ENCODE measurements around the gene TMEM106B.

Gene TMEM106B

DNA sequence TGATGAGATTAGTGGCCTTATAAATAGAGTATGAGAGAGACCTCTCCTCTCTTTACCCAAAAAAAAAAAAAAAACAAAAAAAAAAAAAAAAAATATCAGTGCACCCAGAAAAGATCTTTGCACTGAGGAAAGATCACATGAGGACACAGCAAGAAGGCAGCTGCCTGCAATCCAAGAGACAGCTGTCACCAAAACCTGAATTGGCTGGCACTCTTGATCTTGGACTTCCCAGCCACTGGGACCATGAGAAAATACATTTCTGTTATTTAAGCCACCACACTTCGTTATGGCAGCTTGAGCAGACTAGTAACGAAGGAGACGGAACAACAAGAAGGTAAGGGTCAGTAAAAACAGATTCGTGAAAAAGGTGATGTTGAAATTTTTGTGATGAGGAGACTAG lies 47.0 kb downstream of the TMEM106B start:
- no peak for TF ChIP-seq SPI1 (IDR thresholded peaks at IDR 0.05; ENCODE audit: borderline replicate concordance, low read depth)
- TF ChIP-seq, protein P1, sequence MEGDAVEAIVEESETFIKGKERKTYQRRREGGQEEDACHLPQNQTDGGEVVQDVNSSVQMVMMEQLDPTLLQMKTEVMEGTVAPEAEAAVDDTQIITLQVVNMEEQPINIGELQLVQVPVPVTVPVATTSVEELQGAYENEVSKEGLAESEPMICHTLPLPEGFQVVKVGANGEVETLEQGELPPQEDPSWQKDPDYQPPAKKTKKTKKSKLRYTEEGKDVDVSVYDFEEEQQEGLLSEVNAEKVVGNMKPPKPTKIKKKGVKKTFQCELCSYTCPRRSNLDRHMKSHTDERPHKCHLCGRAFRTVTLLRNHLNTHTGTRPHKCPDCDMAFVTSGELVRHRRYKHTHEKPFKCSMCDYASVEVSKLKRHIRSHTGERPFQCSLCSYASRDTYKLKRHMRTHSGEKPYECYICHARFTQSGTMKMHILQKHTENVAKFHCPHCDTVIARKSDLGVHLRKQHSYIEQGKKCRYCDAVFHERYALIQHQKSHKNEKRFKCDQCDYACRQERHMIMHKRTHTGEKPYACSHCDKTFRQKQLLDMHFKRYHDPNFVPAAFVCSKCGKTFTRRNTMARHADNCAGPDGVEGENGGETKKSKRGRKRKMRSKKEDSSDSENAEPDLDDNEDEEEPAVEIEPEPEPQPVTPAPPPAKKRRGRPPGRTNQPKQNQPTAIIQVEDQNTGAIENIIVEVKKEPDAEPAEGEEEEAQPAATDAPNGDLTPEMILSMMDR (IDR thresholded peaks at IDR 0.05; ENCODE audit: insufficient read depth, low read length): no peak
- no peak for TF ChIP-seq GABPA (IDR thresholded peaks at IDR 0.05; ENCODE audit: low read depth)
- no peak for TF ChIP-seq POLR2AphosphoS5 (IDR thresholded peaks at IDR 0.05; ENCODE audit: low read depth)
- TF ChIP-seq, protein P2, sequence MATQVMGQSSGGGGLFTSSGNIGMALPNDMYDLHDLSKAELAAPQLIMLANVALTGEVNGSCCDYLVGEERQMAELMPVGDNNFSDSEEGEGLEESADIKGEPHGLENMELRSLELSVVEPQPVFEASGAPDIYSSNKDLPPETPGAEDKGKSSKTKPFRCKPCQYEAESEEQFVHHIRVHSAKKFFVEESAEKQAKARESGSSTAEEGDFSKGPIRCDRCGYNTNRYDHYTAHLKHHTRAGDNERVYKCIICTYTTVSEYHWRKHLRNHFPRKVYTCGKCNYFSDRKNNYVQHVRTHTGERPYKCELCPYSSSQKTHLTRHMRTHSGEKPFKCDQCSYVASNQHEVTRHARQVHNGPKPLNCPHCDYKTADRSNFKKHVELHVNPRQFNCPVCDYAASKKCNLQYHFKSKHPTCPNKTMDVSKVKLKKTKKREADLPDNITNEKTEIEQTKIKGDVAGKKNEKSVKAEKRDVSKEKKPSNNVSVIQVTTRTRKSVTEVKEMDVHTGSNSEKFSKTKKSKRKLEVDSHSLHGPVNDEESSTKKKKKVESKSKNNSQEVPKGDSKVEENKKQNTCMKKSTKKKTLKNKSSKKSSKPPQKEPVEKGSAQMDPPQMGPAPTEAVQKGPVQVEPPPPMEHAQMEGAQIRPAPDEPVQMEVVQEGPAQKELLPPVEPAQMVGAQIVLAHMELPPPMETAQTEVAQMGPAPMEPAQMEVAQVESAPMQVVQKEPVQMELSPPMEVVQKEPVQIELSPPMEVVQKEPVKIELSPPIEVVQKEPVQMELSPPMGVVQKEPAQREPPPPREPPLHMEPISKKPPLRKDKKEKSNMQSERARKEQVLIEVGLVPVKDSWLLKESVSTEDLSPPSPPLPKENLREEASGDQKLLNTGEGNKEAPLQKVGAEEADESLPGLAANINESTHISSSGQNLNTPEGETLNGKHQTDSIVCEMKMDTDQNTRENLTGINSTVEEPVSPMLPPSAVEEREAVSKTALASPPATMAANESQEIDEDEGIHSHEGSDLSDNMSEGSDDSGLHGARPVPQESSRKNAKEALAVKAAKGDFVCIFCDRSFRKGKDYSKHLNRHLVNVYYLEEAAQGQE (IDR thresholded peaks at IDR 0.05; ENCODE audit: insufficient replicate concordance, low read depth): no peak
- Histone ChIP-seq H3K4me3 (replicated peaks; ENCODE audit: insufficient read depth, low read length) (no peak overlapping the region), H3K27me3 (ENCODE audit: insufficient read depth, poor library complexity, severe bottlenecking) (no peaks in the 10 kb centered on the region), H3K27ac (replicated peaks) (no peak overlapping the region)
- no peak for DNase-seq (ENCODE audit: low read depth in 1 of 2, low spot score in 1 of 2)

DNA sequence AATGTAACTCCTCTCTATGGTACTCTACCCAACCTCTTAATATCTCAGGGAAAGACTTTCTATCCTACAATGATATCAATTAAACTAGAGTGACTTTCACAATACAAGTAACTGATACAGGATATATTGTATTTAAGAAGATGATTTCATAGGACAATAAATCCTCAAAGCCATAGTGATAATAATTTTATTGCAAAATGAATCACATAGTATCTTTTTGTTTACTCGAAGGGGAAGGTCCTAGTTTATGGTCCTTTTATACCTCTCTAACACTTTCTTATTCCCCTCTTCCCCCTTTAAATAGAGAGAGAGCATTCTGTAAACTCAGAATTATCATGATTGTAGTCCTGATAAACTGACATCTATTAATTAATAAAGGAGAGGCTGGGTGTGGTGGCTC lies 56.4 kb downstream of the TMEM106B start:
- H3K4me3 ChIP-seq (replicated peaks; ENCODE audit: insufficient read depth, low read length): no peak overlapping the region
- DNase-seq (ENCODE audit: low read depth in 1 of 2, low spot score in 1 of 2): no peak

DNA sequence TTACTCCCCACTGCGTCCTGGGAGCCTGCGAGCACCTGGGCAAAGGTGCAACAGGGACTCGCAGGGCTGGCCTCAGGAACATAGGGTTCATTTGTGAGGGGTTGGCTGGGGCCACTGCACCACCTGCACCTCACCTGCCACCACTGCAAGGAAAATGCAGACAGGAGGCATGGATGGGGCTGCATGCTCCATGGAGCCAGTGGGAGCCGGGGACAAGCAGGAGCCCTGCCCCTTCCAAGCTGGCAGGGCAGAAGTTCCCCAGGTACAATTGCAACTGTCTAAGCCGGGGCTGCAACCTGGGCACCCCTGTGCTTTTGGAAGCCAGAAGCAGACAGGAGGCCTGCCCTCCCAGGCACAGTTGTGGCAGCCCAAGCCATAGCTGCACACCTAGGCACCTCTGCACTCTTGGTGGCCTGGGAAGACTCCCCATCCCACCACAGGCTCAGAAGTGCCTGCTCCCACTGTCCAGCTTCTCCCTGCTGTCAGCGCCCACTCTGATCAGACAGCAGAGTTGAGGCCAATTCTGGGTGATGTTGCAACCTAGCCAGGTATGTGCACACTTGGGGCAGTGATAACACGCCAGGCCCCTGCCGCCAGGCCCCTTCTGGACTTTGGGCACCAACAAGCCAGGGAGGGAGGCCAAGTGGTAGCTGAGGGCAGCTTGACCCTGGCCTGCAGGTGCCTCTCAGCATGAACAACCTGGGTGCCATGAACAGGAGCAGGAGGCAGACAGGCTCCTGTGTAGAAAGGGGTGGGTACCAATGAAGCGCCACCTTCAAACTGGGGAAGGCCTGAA lies 58.2 kb downstream of the TMEM106B start:
- Histone ChIP-seq H3K27ac (replicated peaks) (no peak overlapping the region), H3K27me3 (ENCODE audit: insufficient read depth, poor library complexity, severe bottlenecking) (no peaks in the 10 kb centered on the region), H3K4me3 (replicated peaks; ENCODE audit: insufficient read depth, low read length) (no peak overlapping the region)
- TF ChIP-seq SPI1 (IDR thresholded peaks at IDR 0.05; ENCODE audit: borderline replicate concordance, low read depth) (no peak), POLR2AphosphoS5 (IDR thresholded peaks at IDR 0.05; ENCODE audit: low read depth) (no peak), GABPA (IDR thresholded peaks at IDR 0.05; ENCODE audit: low read depth) (no peak)
- TF ChIP-seq, protein P1 (IDR thresholded peaks at IDR 0.05; ENCODE audit: insufficient read depth, low read length): no peak
- TF ChIP-seq, protein P2 (IDR thresholded peaks at IDR 0.05; ENCODE audit: insufficient replicate concordance, low read depth): no peak
- no peak for DNase-seq (ENCODE audit: low read depth in 1 of 2, low spot score in 1 of 2)

More for the DNA sequence above, 56.4 kb downstream of the TMEM106B start:
- TF ChIP-seq, protein P2 (IDR thresholded peaks at IDR 0.05; ENCODE audit: insufficient replicate concordance, low read depth): no peak
- TF ChIP-seq, protein P1 (IDR thresholded peaks at IDR 0.05; ENCODE audit: insufficient read depth, low read length): no peak
- TF ChIP-seq SPI1 (IDR thresholded peaks at IDR 0.05; ENCODE audit: borderline replicate concordance, low read depth): no peak
- no peak for TF ChIP-seq GABPA (IDR thresholded peaks at IDR 0.05; ENCODE audit: low read depth)
- no peak for TF ChIP-seq POLR2AphosphoS5 (IDR thresholded peaks at IDR 0.05; ENCODE audit: low read depth)
- Histone ChIP-seq H3K27ac (replicated peaks) (no peak overlapping the region), H3K27me3 (ENCODE audit: insufficient read depth, poor library complexity, severe bottlenecking) (no peaks in the 10 kb centered on the region)
